ENCODE measurements around the gene KLF11. TPM values are rescaled to one million over a fixed set of nuclear protein-coding genes. Genes with fewer than 3 reads are reported as not detected.

KLF11 gene
- total and polyA plus RNA-seq, 7 donors = 7.0 to 27.0 (median 11.8) TPM

DNA sequence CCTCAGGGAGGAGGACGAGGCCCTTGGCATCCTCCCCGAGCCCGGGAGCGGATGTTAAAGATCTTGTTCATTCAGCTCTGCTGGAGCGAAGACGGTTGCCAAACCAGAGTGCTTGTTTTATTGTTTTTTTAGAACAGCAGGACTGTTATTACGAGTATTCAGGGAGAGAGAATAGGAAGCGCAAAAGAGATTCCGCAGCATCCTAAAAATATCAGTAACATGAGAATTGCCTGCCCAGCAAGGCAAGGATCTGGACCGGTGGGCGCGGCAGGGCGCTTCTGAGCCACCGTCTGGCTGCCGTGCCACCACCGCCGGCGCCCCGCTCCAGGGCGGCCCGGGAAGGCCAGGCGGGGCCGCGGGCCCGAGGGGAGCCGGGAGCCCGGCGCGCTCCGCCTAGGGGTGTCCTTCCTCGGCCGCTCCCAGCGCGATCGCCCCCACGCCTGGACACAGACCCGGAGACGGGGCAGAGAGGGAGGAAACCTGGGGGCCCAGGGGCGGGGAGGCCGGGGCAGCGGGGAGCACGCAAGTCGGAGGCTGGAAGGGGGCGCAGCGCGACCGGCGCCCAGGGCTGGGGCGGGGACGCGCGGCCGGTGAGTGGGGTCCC is 36.0 kb downstream of the KLF11 start:
- DNase-seq (peak; percentile 50 to 55), ATAC-seq (peak; percentile 39 to 73 (median 58))
- H3K36me3 ChIP-seq (ENCODE audit: insufficient read depth in 1 of 2, low read depth in 1 of 2) = no peaks in the 10 kb centered on the region
- peak overlapping the region; percentile 9 for H3K27ac ChIP-seq
- TF ChIP-seq, protein P1, sequence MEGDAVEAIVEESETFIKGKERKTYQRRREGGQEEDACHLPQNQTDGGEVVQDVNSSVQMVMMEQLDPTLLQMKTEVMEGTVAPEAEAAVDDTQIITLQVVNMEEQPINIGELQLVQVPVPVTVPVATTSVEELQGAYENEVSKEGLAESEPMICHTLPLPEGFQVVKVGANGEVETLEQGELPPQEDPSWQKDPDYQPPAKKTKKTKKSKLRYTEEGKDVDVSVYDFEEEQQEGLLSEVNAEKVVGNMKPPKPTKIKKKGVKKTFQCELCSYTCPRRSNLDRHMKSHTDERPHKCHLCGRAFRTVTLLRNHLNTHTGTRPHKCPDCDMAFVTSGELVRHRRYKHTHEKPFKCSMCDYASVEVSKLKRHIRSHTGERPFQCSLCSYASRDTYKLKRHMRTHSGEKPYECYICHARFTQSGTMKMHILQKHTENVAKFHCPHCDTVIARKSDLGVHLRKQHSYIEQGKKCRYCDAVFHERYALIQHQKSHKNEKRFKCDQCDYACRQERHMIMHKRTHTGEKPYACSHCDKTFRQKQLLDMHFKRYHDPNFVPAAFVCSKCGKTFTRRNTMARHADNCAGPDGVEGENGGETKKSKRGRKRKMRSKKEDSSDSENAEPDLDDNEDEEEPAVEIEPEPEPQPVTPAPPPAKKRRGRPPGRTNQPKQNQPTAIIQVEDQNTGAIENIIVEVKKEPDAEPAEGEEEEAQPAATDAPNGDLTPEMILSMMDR (IDR thresholded peaks at IDR 0.05) = no peak
- peaks cover 0 to 84% (median 24%) of the 10 kb centered on the region in 3 donors for H3K27me3 ChIP-seq (ENCODE audit: insufficient read depth in 3 of 3, low read length in 2 of 3)
- H3K4me3 ChIP-seq = peak overlapping the region; percentile 64
- no peaks in the 10 kb centered on the region for H3K9me3 ChIP-seq
- intact Hi-C loops (cut with DNase I) = no loop called here
- peaks cover 8% of the 10 kb centered on the region for H3K4me1 ChIP-seq
- WGBS, 3 donors = 0 to 1% (median 1%) methylated on average over 36 to 53 of the region's 53 CpGs

DNA sequence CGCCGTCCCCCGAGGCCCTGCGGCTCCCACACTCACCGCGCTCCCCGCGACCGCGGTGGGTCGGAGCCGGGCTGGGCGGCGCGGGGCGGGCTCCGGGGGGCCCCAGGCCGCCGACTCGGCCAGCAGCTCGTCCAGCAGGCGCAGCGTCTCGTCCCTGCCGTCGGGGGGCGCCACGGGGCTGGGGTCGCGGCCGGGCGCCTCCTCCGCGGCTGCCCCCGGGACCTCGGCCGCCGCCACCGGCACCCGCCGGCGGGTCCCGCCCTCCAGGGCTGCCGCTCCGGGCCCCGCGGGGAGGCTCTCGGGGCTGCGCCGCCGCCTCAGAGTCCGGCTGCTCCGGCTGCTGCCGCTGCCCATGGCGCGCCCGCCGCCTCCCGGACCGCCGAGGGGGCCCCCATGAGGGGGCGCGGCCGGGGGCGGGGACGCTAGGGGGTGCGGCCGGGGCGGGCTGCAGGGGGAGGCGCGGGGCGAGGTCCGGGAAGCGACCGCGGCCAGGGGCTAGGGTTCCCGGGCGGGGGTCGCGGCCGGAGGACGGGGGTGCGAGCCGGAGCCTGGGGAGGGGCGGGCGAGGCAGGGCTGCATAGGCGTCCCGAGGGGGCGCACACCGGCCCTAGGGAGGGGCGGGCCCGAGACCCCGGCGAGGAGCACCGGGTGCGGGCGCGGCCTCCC is 36.7 kb downstream of the KLF11 start, which contains the start of gene CYS1:
Gene CYS1, minus strand, starts transcription at position 542 of the 666 bp plus-strand sequence. Its CDS starts 188 bp downstream, at position 354.
- ATAC-seq (peak in 2 of 4 donors; percentile 26 to 28), DNase-seq (peak in 1 of 2 donors; percentile 31)
- peaks cover 0 to 87% (median 24%) of the 10 kb centered on the region in 3 donors for H3K27me3 ChIP-seq (ENCODE audit: insufficient read depth in 3 of 3, low read length in 2 of 3)
- peak within 1 kb of the TSS; percentile 64 for H3K4me3 ChIP-seq
- peaks cover 8% of the 10 kb centered on the region for H3K4me1 ChIP-seq
- 1 to 2% (median 1%) methylated on average over 14 to 98 of the region's 98 CpGs for WGBS, 3 donors
- intact Hi-C loops (cut with DNase I) = no loop called here
- TF ChIP-seq, protein P1 (IDR thresholded peaks at IDR 0.05) = peak; percentile 26
- H3K36me3 ChIP-seq (ENCODE audit: insufficient read depth in 1 of 2, low read depth in 1 of 2) = no peaks in the 10 kb centered on the region
- peak within 1 kb of the TSS; percentile 9 for H3K27ac ChIP-seq
- no peaks in the 10 kb centered on the region for H3K9me3 ChIP-seq

DNA sequence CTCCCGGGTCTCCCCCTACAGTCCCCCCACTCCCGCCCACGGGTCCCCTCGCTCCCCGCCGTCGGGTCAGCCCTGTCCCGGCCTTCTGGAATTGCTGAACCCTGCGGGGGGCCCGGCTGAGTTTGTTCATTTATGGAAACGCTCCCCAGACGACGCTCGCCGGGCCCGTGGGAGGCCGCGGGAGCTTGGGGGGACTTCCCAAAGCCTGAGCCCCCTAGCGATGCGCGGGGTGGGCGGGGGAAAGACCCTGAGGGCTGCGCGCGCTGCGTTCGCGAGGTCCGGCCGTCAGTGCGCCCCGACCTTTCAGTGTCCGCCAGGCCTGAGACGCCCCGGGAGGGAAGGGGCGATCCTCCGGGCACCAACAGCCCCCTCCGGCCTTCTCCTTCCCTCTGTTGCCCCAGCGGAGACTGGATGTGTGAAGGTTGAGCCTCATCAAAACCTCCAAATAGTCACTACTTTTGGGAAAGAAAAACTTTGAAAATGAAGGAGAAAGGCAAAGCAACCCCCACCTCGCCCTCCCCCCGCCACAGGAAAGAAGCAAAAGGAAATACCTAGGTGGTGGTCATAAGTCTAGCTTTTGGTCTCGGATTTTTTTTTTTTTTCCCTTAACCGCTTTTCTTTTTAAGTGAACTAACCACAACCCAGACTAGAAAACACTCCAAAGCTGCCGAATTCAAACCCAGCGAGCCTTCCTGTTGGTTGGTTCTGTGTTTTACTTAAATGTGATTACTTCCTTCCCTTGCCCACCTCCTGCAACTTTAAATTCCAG is 37.4 kb downstream of the KLF11 start:
- Histone ChIP-seq H3K4me1 (peaks cover 8% of the 10 kb centered on the region), H3K4me3 (peak overlapping the region; percentile 42), H3K27me3 (ENCODE audit: insufficient read depth in 3 of 3, low read length in 2 of 3) (peaks cover 0 to 82% (median 24%) of the 10 kb centered on the region in 3 donors), H3K27ac (no peak overlapping the region), H3K9me3 (no peaks in the 10 kb centered on the region), H3K36me3 (ENCODE audit: insufficient read depth in 1 of 2, low read depth in 1 of 2) (no peaks in the 10 kb centered on the region)
- WGBS, 3 donors = 13 to 20% (median 17%) methylated on average over 34 to 45 of the region's 45 CpGs
- TF ChIP-seq, protein P1 (IDR thresholded peaks at IDR 0.05) = no peak
- DNase-seq = peak; percentile 23 to 51
- ATAC-seq = peak in 1 of 4 donors; percentile 16
- intact Hi-C loops (cut with DNase I) = no loop called here

DNA sequence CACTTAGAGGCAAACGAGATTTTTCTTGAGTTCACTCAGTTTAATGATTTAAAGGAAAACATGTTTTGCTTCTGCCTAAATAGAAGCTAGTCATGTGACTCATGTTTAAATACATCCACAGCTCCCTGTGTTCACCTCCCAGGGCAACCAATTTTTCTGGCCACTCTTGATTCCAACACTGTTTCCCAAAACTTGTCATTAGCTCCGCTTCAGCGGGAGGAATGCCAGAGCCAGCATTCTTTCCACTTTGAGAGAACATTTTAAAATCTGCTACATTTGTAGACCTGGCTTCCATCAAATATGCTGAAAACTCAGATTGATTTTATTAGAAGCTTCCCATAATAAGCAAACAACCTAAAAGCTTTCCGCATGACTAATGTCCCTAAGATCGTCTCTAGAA is 39.7 kb downstream of the KLF11 start:
- no peaks in the 10 kb centered on the region for H3K9me3 ChIP-seq
- ATAC-seq (no peak), DNase-seq (no peak)
- intact Hi-C loops (cut with DNase I) = no loop called here
- 37 to 49% (median 37%) methylated on average over 5 of the region's 5 CpGs for WGBS, 3 donors
- no peak overlapping the region for H3K27ac ChIP-seq
- peaks cover 8% of the 10 kb centered on the region for H3K4me1 ChIP-seq
- TF ChIP-seq, protein P1 (IDR thresholded peaks at IDR 0.05) = no peak
- peaks cover 0 to 64% (median 20%) of the 10 kb centered on the region in 3 donors for H3K27me3 ChIP-seq (ENCODE audit: insufficient read depth in 3 of 3, low read length in 2 of 3)
- no peak overlapping the region for H3K4me3 ChIP-seq
- H3K36me3 ChIP-seq (ENCODE audit: insufficient read depth in 1 of 2, low read depth in 1 of 2) = no peaks in the 10 kb centered on the region
